GM20000 (cell line): ENCODE data around the gene RWDD1.
"Not testable (repeated sequence)": the region's sequence is repeated elsewhere in the genome, so short reads cannot be mapped to it uniquely, and the experiment has no call there.

Experiments used
- DNase-seq: peaks from one replicate; pipeline ENCODE4 v3.0.0; 2012; ENCODE audit warnings: low spot score
- CTCF ChIP-seq: IDR thresholded peaks from 2 replicates; pipeline ENCODE4 v1.5.1; 2012; ENCODE audit warnings: mild to moderate bottlenecking, control low read depth; ENCODE audit errors: extremely low read depth, missing control alignments

Gene RWDD1

GRCh38 chr6:116580198-116580597 lies 8.9 kb downstream of the RWDD1 start:
- DNase-seq = no peak
- no peak for TF ChIP-seq CTCF

GRCh38 chr6:116586276-116586675 lies 15.0 kb downstream of the RWDD1 start:
- no peak for TF ChIP-seq CTCF
- DNase-seq = no peak

GRCh38 chr6:116586738-116587137 lies 15.4 kb downstream of the RWDD1 start:
- DNase-seq = no peak

GRCh38 chr6:116595247-116595646 lies 23.9 kb downstream of the RWDD1 start:
- no peak for TF ChIP-seq CTCF
- no peak for DNase-seq

More at GRCh38 chr6:116586738-116587137, 15.4 kb downstream of the RWDD1 start:
- no peak for TF ChIP-seq CTCF

GRCh38 chr6:116596815-116597214 lies 25.5 kb downstream of the RWDD1 start:
- no peak for TF ChIP-seq CTCF

GRCh38 chr6:116603916-116604315 lies 32.6 kb downstream of the RWDD1 start:
- DNase-seq = not testable (repeated sequence)

More at GRCh38 chr6:116596815-116597214, 25.5 kb downstream of the RWDD1 start:
- no peak for DNase-seq

GRCh38 chr6:116604868-116605267 lies 33.6 kb downstream of the RWDD1 start:
- not testable (repeated sequence) for DNase-seq

- TF ChIP-seq CTCF = no peak
- DNase-seq = no peak
Observed at GRCh38 chr6:116605935-116606334, 34.6 kb downstream of the RWDD1 start.

GRCh38 chr6:116611056-116611455 lies 39.8 kb downstream of the RWDD1 start:
- DNase-seq = no peak
- no peak for TF ChIP-seq CTCF
